GM12878 (cell line): ENCODE data around the gene WWC2.

Experiments used
- CBX3 ChIP-seq: fragments of 200-600 bp; sonication (generic); IDR thresholded peaks from 2 replicates; pipeline ENCODE4 v1.6.1; 2016; ENCODE audit warnings: low read depth, borderline replicate concordance
- CHD1 ChIP-seq: IDR thresholded peaks from 2 replicates; pipeline ENCODE4 v1.6.1; 2012; ENCODE audit warnings: low read depth, low read length, improper control_type of control experiment
- CHD2 ChIP-seq: IDR thresholded peaks from 2 replicates; pipeline ENCODE4 v1.6.1; 2011; ENCODE audit warnings: low read depth, low read length, improper control_type of control experiment, borderline replicate concordance
- EP300 ChIP-seq, 2 experiments: fragments of 150-350 bp in 1 of 2; IDR thresholded peaks; 2 replicates each; pipeline ENCODE4 v1.6.1; 2011 to 2012; ENCODE audit warnings: low read depth in 2 of 2, low read length in 2 of 2, borderline replicate concordance in 1 of 2, improper control_type of control experiment in 1 of 2, inconsistent platforms in 1 of 2; ENCODE audit not compliant: control insufficient read depth in 1 of 2
- FOS ChIP-seq: IDR thresholded peaks from 3 replicates; pipeline ENCODE4 v1.6.1; 2011; ENCODE audit warnings: borderline replicate concordance; ENCODE audit not compliant: insufficient read length; ENCODE audit errors: extremely low read depth
- JUND ChIP-seq: IDR thresholded peaks from 2 replicates; pipeline ENCODE4 v1.6.1; 2012; ENCODE audit warnings: low read depth, mild to moderate bottlenecking, low read length, improper control_type of control experiment, moderate library complexity
- NBN ChIP-seq: fragments of 450-650 bp; IDR thresholded peaks from 2 replicates; pipeline ENCODE4 v1.6.1; 2016
- POLR2AphosphoS5 ChIP-seq: IDR thresholded peaks from 2 replicates; pipeline ENCODE4 v1.6.1; 2011; ENCODE audit warnings: mild to moderate bottlenecking, low read length, inconsistent platforms
- TAF1 ChIP-seq: IDR thresholded peaks from 2 replicates; pipeline ENCODE4 v1.6.1; 2011; ENCODE audit warnings: mild to moderate bottlenecking, low read depth, low read length, borderline replicate concordance
- TF ChIP-seq, protein P1 (sequence below): IDR thresholded peaks from 2 replicates; pipeline ENCODE4 v1.6.1; 2012; ENCODE audit warnings: mild to moderate bottlenecking, low read depth, low read length
- TF ChIP-seq, protein P2 (sequence below), 3 experiments: IDR thresholded peaks in 2 of 3; conservative IDR thresholded peaks in 1 of 3; 2 replicates each; pipeline ENCODE4 v1.5.1; 2011; ENCODE audit warnings: low read depth in 3 of 3, low read length in 3 of 3, mild to moderate bottlenecking in 3 of 3, control low read depth in 2 of 3, moderate library complexity in 2 of 3, inconsistent platforms in 1 of 3, mixed read lengths in 1 of 3; ENCODE audit not compliant: control insufficient read depth in 2 of 3, insufficient read depth in 1 of 3; ENCODE audit errors: extremely low read depth in 1 of 3
- TF ChIP-seq, protein P3 (sequence below): IDR thresholded peaks from 2 replicates; pipeline ENCODE4 v1.6.1; 2012; ENCODE audit warnings: low read depth, low read length, improper control_type of control experiment
- TF ChIP-seq, protein P4 (sequence below): IDR thresholded peaks from 2 replicates; pipeline ENCODE4 v1.6.1; 2011; ENCODE audit warnings: low read depth, low read length, improper control_type of control experiment, borderline replicate concordance
- TF ChIP-seq, protein P5 (sequence below): IDR thresholded peaks from 2 replicates; pipeline ENCODE4 v1.6.1; 2012; ENCODE audit warnings: low read length, inconsistent platforms

DNA sequence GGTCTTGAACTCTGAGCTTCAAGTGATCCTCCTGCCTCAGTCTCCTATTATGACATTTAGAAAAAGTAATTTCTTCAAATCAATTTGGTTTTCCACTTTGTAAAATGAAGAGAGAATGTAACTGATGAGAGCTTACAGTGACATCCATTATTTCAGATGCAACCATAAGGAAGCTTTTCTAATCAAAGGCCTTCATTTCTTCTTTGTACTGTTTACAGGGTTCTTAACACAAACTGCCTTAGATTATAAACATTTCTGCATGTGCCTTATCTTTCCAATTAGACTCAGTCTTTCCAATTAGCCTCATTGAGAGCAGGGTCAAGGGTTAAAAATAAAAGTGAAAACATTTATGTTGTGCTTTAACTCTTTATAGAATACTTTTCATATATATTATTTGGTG lies 71.8 kb downstream of the WWC2 start:
- TF ChIP-seq CBX3 (no peak), CHD2 (no peak), FOS (no peak), JUND (no peak), NBN (no peak), TAF1 (no peak), POLR2AphosphoS5 (no peak), CHD1 (no peak), EP300 (IDR thresholded peaks at IDR 0.05; ENCODE audit: borderline replicate concordance in 1 of 2, control insufficient read depth in 1 of 2, low read depth in 2 of 2, low read length in 2 of 2) (no peak)
- TF ChIP-seq, protein P1, sequence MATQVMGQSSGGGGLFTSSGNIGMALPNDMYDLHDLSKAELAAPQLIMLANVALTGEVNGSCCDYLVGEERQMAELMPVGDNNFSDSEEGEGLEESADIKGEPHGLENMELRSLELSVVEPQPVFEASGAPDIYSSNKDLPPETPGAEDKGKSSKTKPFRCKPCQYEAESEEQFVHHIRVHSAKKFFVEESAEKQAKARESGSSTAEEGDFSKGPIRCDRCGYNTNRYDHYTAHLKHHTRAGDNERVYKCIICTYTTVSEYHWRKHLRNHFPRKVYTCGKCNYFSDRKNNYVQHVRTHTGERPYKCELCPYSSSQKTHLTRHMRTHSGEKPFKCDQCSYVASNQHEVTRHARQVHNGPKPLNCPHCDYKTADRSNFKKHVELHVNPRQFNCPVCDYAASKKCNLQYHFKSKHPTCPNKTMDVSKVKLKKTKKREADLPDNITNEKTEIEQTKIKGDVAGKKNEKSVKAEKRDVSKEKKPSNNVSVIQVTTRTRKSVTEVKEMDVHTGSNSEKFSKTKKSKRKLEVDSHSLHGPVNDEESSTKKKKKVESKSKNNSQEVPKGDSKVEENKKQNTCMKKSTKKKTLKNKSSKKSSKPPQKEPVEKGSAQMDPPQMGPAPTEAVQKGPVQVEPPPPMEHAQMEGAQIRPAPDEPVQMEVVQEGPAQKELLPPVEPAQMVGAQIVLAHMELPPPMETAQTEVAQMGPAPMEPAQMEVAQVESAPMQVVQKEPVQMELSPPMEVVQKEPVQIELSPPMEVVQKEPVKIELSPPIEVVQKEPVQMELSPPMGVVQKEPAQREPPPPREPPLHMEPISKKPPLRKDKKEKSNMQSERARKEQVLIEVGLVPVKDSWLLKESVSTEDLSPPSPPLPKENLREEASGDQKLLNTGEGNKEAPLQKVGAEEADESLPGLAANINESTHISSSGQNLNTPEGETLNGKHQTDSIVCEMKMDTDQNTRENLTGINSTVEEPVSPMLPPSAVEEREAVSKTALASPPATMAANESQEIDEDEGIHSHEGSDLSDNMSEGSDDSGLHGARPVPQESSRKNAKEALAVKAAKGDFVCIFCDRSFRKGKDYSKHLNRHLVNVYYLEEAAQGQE = no peak
- TF ChIP-seq, protein P2, sequence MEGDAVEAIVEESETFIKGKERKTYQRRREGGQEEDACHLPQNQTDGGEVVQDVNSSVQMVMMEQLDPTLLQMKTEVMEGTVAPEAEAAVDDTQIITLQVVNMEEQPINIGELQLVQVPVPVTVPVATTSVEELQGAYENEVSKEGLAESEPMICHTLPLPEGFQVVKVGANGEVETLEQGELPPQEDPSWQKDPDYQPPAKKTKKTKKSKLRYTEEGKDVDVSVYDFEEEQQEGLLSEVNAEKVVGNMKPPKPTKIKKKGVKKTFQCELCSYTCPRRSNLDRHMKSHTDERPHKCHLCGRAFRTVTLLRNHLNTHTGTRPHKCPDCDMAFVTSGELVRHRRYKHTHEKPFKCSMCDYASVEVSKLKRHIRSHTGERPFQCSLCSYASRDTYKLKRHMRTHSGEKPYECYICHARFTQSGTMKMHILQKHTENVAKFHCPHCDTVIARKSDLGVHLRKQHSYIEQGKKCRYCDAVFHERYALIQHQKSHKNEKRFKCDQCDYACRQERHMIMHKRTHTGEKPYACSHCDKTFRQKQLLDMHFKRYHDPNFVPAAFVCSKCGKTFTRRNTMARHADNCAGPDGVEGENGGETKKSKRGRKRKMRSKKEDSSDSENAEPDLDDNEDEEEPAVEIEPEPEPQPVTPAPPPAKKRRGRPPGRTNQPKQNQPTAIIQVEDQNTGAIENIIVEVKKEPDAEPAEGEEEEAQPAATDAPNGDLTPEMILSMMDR (IDR thresholded peaks at IDR 0.05 in 2 of 3, conservative IDR thresholded peaks at IDR 0.05 in 1 of 3; ENCODE audit: control insufficient read depth in 2 of 3, extremely low read depth in 1 of 3, insufficient read depth in 1 of 3, low read depth in 3 of 3, low read length in 3 of 3) = no peak
- TF ChIP-seq, protein P3, sequence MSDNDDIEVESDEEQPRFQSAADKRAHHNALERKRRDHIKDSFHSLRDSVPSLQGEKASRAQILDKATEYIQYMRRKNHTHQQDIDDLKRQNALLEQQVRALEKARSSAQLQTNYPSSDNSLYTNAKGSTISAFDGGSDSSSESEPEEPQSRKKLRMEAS = no peak
- TF ChIP-seq, protein P4, sequence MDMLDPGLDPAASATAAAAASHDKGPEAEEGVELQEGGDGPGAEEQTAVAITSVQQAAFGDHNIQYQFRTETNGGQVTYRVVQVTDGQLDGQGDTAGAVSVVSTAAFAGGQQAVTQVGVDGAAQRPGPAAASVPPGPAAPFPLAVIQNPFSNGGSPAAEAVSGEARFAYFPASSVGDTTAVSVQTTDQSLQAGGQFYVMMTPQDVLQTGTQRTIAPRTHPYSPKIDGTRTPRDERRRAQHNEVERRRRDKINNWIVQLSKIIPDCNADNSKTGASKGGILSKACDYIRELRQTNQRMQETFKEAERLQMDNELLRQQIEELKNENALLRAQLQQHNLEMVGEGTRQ = no peak
- TF ChIP-seq, protein P5, sequence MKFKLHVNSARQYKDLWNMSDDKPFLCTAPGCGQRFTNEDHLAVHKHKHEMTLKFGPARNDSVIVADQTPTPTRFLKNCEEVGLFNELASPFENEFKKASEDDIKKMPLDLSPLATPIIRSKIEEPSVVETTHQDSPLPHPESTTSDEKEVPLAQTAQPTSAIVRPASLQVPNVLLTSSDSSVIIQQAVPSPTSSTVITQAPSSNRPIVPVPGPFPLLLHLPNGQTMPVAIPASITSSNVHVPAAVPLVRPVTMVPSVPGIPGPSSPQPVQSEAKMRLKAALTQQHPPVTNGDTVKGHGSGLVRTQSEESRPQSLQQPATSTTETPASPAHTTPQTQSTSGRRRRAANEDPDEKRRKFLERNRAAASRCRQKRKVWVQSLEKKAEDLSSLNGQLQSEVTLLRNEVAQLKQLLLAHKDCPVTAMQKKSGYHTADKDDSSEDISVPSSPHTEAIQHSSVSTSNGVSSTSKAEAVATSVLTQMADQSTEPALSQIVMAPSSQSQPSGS = no peak
